Esophagus (tissue), 2 donors: ENCODE results near the gene KCNQ1OT1. TPM values are rescaled to one million over a fixed set of nuclear protein-coding genes. Genes with fewer than 3 reads are reported as not detected.

Experiments used
- H3K27ac ChIP-seq, 2 donors: one replicate each; pipeline ENCODE4 v1.5.1; 2013; ENCODE audit warnings: low read depth in 2 of 2, mild to moderate bottlenecking in 2 of 2, inconsistent platforms in 1 of 2, low read length in 1 of 2, moderate library complexity in 1 of 2
- H3K27me3 ChIP-seq, 2 donors: one replicate each; pipeline ENCODE4 v1.6.1; 2013; ENCODE audit warnings: low read length in 2 of 2, control low read depth in 1 of 2, mild to moderate bottlenecking in 1 of 2; ENCODE audit not compliant: insufficient read depth in 2 of 2, control insufficient read depth in 1 of 2
- H3K36me3 ChIP-seq, 2 donors: one replicate each; pipeline ENCODE4 v1.6.1; 2013; ENCODE audit warnings: low read length in 1 of 2; ENCODE audit not compliant: control insufficient read depth in 2 of 2, insufficient read depth in 2 of 2
- H3K4me1 ChIP-seq, 2 donors: one replicate each; pipeline ENCODE4 v1.6.1; 2013; ENCODE audit warnings: low read length in 1 of 2; ENCODE audit not compliant: control insufficient read depth in 2 of 2, insufficient read depth in 2 of 2
- H3K4me3 ChIP-seq, 2 donors: one replicate each; pipeline ENCODE4 v1.5.1; 2013; ENCODE audit warnings: low read length in 2 of 2, mild to moderate bottlenecking in 2 of 2, low read depth in 1 of 2, moderate library complexity in 1 of 2
- H3K9me3 ChIP-seq, 2 donors: one replicate each; pipeline ENCODE4 v1.6.1; 2013; ENCODE audit warnings: mild to moderate bottlenecking in 2 of 2, low read depth in 1 of 2, low read length in 1 of 2, moderate library complexity in 1 of 2; ENCODE audit not compliant: control insufficient read depth in 2 of 2, insufficient read depth in 1 of 2
- WGBS, 2 donors: extraction: QIAGEN DNeasy Blood & Tissue Kit; methylation state at CpG; one replicate each; pipeline ENCODE4 v1.1.7; 2013; 5-methylcytosine and 5-hydroxymethylcytosine counted together
- polyA plus RNA-seq, 2 donors: library from polyadenylated mRNA; stranded (reverse); fragments of 200-250 nt; gene quantifications; one replicate each; pipeline ENCODE4 v1.2.3, GENCODE V29; 2013
- donor health status: healthy with polysubstance abuse.
- donor health status: Bipolar disorder and iron deficiency.

Gene KCNQ1OT1
- polyA plus RNA-seq, 2 donors, result 0.04 to 0.51 TPM

- WGBS, 2 donors, result 83 to 91% methylated on average over 7 of the region's 7 CpGs
- Histone ChIP-seq H3K4me3 (no peak overlapping the region), H3K27ac (no peak overlapping the region), H3K9me3 (no peaks in the 10 kb centered on the region), H3K36me3 (no peaks in the 10 kb centered on the region), H3K27me3 (no peaks in the 10 kb centered on the region), H3K4me1 (peaks cover 0 to under 1% of the 10 kb centered on the region in 2 donors)
Observed at GRCh38 chr11:2737226-2737590, 37.4 kb upstream of the KCNQ1OT1 start.

DNA sequence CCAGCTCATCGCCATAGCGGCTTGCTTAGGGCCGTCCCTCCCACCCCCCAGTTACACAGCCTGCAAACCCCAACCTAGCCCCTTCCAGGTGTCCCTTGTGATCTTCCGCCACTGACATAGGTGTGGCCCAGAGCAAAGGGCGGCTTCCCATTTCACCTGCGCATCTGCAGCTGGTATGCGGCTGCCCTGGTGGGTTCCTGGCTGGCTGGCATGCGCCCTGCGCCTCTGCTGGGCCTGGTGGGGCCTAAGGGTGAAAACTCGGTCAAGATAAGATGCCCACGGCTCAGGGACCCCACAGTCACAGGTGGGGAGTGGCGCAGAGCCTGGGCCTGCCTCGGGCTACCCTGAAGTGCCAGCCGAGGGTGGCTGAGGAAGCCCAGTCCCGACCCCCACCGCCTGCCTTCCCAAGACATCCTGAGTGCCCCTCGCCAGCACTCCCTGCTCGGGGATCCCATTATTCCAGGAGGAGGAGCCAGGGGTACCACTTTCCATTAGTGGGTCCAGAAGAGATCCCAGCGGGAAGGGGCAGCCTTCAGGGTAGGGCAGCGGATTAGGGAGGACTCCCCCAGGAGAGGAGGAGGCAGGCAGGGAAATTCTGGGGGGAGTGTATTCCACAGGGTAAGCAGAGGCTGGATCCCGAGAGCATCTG, 36.9 kb upstream of the KCNQ1OT1 start:
- no peaks in the 10 kb centered on the region for H3K27me3 ChIP-seq
- H3K27ac ChIP-seq, result no peak overlapping the region
- WGBS, 2 donors, result 85 to 91% methylated on average over 21 of the region's 21 CpGs
- H3K9me3 ChIP-seq, result no peaks in the 10 kb centered on the region
- no peaks in the 10 kb centered on the region for H3K36me3 ChIP-seq
- H3K4me1 ChIP-seq, result no peaks in the 10 kb centered on the region
- no peak overlapping the region for H3K4me3 ChIP-seq

DNA sequence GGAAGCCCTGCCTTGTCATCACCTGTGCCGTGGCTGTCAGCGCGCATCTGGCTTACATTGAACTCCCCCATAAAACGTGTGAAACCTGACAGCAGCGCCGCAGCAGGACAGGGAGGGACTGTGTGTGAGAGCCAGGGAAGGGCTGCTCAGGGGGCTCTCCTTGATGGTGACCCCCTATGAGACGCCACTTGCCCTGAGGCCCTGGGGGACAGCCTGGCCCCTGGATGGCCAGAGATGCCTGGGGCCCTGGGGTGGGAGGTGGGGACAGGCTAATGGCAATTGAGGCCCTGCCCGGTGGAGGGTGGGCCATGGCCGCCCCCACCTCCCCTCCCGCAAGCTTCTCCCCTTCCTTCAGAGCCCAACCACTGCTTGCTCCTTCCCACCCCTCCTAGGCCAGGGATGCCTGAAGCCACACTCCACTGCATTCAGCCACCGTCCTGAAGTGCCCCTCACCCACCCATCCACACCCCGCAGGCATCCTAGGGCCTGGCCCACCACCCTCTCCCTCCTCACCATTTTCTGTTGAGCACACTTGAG, 35.3 kb upstream of the KCNQ1OT1 start:
- no peaks in the 10 kb centered on the region for H3K36me3 ChIP-seq

GRCh38 chr11:2734181-2735052, 34.6 kb upstream of the KCNQ1OT1 start:
- no peak overlapping the region for H3K4me3 ChIP-seq
- H3K27me3 ChIP-seq, result no peaks in the 10 kb centered on the region
- H3K4me1 ChIP-seq, result no peaks in the 10 kb centered on the region
- H3K9me3 ChIP-seq, result no peaks in the 10 kb centered on the region
- H3K27ac ChIP-seq, result no peak overlapping the region
- WGBS, 2 donors, result 81 to 87% methylated on average over 32 of the region's 32 CpGs
- no peaks in the 10 kb centered on the region for H3K36me3 ChIP-seq

More for the DNA sequence above, 35.3 kb upstream of the KCNQ1OT1 start:
- no peaks in the 10 kb centered on the region for H3K9me3 ChIP-seq
- no peak overlapping the region for H3K4me3 ChIP-seq
- no peak overlapping the region for H3K27ac ChIP-seq
- H3K27me3 ChIP-seq, result no peaks in the 10 kb centered on the region
- 95 to 96% methylated on average over 10 to 12 of the region's 12 CpGs for WGBS, 2 donors
- no peaks in the 10 kb centered on the region for H3K4me1 ChIP-seq

DNA sequence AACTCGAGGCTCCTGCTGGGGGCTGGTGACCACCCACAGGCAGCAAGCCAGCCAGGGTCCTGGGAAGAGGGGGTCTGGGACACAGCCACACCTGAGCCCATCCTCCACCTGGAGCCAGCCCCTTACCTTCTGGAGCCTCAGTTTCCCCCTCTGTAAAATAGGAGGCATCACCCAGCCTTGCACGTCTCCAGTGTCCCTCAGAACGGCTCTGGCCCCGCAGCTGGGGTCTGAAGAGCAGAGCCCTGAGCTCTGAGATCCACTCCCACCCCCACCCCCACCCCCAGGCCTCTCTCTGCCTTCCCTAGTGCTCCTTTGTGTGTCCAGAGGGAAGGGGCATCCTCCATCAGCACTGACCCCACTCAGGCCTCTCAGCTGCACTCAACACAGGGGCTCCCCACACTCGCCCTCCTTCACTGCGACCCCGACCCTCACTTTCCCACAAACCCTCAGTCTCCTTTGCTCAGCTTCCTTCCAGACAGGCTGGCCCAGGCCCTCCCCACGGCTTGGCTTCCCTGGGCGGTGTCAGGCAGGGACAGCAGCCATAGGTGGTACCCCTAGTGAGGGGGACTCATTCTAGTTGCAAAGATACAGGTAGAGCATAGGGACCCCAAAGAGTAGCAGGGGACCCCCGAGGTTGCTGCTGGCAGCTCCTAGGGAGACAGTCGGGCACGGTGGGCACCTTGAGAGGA, 33.3 kb upstream of the KCNQ1OT1 start:
- WGBS, 2 donors, result 80 to 86% methylated on average over 12 of the region's 12 CpGs
- H3K9me3 ChIP-seq, result no peaks in the 10 kb centered on the region
- H3K4me1 ChIP-seq, result no peaks in the 10 kb centered on the region
- no peak overlapping the region for H3K27ac ChIP-seq
- no peaks in the 10 kb centered on the region for H3K36me3 ChIP-seq
- no peaks in the 10 kb centered on the region for H3K27me3 ChIP-seq
- no peak overlapping the region for H3K4me3 ChIP-seq

- Histone ChIP-seq H3K36me3 (no peaks in the 10 kb centered on the region), H3K4me3 (no peak overlapping the region), H3K27ac (no peak overlapping the region), H3K4me1 (no peaks in the 10 kb centered on the region), H3K9me3 (no peaks in the 10 kb centered on the region), H3K27me3 (no peaks in the 10 kb centered on the region)
- WGBS, 2 donors, result 84 to 89% methylated on average over 32 of the region's 32 CpGs
Observed at GRCh38 chr11:2732261-2732939, 32.6 kb upstream of the KCNQ1OT1 start.

DNA sequence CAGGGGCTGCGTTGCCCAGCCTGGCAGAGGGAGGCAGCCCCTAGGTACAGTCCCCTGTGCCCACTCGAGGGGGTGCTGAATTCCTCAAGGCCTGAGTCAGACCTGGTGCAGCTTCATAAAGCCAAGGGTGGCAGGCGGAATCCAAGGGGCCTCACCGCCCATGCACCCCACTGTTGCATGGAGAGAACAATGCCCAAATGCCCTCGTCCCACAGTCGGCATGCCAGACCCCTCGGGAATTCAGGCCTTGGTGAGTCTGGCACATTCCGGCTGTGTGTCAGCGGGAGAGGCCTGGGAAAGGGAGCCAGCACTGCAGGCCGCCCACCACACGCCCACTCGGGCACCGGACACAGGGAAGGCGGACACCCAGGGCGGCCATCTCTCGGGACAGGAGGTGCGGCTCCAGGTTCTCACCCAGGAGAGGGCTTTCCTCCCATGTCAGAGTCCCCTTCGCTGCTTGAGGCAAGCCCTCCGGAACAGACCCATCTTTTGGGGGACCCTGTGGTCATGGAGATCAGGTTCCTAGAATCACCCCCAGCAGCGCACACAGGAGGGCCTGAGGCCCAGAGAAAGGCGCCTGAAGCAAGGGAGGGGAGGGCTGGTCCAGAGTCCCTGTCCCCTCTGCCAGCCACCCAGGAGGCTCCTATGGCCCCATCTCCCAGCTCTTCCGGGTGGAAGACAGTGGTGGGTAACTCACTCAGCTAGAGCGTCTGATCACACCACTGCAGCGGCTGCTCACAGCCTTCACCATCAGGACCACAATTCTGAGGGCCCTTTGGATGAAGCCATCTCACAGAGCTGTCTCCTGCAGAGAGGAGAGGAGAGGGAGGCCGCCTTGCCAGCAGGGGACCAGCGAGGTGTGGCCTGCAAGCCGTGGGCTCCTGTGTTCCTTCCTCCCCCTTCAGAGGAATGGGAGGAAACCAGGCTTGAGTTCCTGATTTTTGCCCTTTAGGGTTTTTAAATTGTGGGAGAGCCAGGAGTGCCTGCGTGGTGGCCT, 31.6 kb upstream of the KCNQ1OT1 start:
- H3K4me3 ChIP-seq, result no peak overlapping the region
- WGBS, 2 donors, result 84 to 85% methylated on average over 28 of the region's 28 CpGs
- H3K36me3 ChIP-seq, result no peaks in the 10 kb centered on the region
- H3K27me3 ChIP-seq, result no peaks in the 10 kb centered on the region
- no peaks in the 10 kb centered on the region for H3K4me1 ChIP-seq
- H3K9me3 ChIP-seq, result no peaks in the 10 kb centered on the region
- no peak overlapping the region for H3K27ac ChIP-seq

GRCh38 chr11:2730272-2731129, 30.7 kb upstream of the KCNQ1OT1 start:
- Histone ChIP-seq H3K4me3 (no peak overlapping the region), H3K36me3 (no peaks in the 10 kb centered on the region), H3K4me1 (no peaks in the 10 kb centered on the region), H3K9me3 (no peaks in the 10 kb centered on the region), H3K27me3 (no peaks in the 10 kb centered on the region), H3K27ac (no peak overlapping the region)
- 77 to 81% methylated on average over 16 of the region's 16 CpGs for WGBS, 2 donors
